GM12873 (cell line): ENCODE measurements around the gene CDC42BPA.

Experiments used
- TF ChIP-seq, protein P1 (sequence below): IDR thresholded peaks from 2 replicates; pipeline ENCODE4 v1.5.1; 2012; ENCODE audit warnings: low read depth, mild to moderate bottlenecking, moderate library complexity, low read length, control low read depth; ENCODE audit not compliant: insufficient read depth; ENCODE audit errors: missing control alignments

CDC42BPA gene

DNA sequence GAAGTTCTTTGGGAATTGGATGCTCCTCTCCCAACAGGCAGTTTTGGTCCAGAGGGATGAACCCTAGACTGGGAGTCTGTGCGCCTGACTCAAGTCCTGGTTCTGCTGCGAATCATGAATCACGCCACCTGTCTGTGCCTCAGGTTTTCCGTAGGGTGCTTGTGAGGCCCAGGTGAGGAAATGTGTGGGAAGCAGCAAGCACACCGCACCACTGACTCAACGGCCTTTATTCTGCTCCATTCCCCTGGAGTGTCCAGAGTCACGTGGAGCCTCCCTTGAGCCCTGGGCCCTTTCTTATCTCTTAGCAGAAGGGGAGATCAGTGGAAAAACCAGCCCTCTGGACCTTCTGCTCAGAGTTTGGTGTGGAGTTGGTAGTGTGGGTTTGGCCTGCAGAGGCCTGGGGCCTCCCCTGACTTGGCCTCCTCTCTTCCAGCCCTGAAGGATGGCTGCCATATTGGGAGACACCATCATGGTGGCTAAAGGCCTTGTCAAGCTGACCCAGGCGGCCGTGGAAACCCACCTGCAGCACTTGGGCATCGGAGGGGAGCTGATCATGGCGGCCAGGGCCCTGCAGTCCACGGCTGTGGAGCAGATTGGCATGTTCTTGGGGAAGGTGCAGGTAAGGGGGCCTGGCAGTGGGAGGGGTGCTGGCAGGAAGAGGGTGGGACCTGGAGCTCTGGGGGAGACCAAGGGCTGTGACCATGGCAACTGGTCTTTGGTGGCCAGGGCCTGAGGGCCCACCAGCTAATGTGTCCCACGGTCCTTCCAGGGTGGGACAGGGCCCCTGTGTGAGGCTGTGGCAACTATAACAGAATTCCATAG, 357.1 kb downstream of the CDC42BPA start:
- TF ChIP-seq, protein P1, sequence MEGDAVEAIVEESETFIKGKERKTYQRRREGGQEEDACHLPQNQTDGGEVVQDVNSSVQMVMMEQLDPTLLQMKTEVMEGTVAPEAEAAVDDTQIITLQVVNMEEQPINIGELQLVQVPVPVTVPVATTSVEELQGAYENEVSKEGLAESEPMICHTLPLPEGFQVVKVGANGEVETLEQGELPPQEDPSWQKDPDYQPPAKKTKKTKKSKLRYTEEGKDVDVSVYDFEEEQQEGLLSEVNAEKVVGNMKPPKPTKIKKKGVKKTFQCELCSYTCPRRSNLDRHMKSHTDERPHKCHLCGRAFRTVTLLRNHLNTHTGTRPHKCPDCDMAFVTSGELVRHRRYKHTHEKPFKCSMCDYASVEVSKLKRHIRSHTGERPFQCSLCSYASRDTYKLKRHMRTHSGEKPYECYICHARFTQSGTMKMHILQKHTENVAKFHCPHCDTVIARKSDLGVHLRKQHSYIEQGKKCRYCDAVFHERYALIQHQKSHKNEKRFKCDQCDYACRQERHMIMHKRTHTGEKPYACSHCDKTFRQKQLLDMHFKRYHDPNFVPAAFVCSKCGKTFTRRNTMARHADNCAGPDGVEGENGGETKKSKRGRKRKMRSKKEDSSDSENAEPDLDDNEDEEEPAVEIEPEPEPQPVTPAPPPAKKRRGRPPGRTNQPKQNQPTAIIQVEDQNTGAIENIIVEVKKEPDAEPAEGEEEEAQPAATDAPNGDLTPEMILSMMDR, result no peak

DNA sequence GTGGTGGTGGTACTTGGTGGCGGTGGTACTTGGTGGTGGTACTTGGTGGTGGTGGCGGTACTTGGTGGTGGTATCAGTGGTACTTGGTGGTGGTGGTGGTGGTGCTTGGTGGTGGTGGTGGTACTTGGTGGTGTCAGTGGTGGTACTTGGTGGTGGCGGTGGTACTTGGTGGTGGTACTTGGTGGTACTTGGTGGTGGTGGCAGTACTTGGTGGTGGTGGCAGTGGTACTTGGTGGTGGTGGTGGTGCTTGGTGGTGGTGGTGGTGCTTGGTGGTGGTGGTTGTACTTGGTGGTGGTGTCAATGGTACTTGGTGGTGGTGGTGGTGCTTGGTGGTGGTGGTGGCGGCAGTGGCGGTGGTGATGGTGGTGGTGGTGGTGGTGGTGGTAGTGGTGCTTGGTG, 358.0 kb downstream of the CDC42BPA start:
- TF ChIP-seq, protein P1, result no peak

DNA sequence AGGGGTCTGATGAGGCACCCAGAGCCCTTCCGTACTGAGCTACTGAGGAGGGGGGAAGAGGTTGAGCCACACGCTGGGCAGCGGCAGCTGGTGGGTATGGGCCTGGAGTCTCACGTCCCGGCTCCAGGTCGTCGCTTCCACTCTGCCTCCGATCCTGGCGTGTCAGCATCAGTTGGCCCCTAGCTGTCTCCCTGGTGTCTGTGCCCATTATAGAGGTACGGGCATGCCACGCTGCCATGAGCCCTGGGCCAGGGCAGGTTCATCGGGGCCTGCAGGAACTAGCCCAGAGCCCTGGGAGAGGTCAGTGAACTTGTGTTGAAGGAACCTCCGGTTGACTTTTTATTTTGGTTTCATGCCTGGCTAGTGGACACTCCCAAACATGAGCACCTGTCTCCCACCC, 360.0 kb downstream of the CDC42BPA start:
- TF ChIP-seq, protein P1, result no peak

DNA sequence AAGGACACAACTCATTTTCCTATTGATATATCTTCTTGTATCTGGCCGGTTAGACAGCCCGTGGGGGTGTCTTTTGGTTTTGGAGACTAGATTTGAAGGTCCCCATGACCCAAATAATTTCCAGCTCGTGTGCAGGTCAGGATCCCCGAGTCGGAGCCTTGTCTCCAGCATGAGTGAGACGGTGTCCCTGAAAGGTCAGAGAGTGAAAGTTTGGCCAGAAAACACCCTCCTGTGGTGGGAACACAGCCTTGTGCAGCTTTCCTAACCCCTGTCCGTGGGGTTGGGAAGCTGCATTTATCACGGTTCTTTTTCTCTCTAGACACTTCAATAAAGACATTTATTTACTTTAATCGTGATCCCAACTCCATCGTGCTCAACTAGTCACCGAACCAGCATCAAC, 360.6 kb downstream of the CDC42BPA start:
- TF ChIP-seq, protein P1, result no peak

DNA sequence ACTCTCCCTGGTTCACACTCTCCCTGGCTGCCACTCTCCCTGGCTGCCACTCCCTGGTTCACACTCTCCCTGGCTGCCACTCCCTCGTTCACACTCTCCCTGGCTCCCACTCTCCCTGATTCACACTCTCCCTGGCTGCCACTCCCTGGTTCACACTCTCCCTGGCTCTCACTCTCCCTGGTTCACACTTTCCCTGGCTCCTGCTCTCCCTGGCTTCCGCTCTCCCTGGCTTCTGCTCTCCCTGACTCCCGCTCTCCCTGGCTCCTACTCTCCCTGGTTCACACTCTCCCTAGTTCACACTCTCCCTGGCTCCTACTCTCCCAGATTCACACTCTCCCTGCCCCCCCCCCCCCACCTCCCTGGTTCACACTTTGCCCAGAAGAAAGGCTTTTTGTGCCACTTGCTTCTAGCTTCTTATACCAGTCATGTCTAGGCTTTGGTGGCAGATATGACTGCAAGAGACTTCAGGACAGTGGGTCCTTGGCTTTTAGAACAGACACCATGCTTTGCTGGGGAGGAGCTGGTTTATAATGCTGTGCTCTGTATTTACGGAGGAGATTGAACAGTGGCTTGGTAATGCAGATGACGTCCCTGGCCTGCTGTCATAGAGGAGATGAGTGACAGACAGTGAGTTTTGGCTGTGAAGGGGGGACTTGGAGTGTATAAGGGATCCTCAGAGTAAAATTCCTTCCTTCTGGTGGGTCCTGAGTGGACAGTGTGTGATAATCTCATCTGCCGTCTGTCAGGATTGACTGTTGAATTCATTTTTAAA, 361.2 kb downstream of the CDC42BPA start:
- TF ChIP-seq, protein P1, result no peak

DNA sequence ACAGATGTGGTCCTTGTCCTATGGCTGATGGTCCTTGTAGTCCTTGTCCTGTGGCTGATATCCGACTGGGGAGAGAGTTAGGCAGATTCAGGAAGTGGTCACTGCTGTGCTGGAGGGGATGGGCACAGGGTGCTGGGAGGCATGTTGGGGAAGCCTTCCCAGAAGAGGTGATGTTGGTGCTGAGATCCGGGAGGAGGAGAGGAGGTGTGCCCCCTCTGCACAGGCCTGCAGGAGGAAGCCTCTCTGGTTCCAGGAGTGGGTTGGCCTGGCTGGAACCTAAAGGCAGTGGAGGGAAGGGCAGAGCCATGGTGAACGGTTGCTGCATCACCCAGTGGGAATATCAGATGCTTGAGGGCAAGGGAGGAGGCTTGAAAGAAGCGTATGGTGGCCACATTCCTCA, 363.5 kb downstream of the CDC42BPA start:
- TF ChIP-seq, protein P1, result no peak

DNA sequence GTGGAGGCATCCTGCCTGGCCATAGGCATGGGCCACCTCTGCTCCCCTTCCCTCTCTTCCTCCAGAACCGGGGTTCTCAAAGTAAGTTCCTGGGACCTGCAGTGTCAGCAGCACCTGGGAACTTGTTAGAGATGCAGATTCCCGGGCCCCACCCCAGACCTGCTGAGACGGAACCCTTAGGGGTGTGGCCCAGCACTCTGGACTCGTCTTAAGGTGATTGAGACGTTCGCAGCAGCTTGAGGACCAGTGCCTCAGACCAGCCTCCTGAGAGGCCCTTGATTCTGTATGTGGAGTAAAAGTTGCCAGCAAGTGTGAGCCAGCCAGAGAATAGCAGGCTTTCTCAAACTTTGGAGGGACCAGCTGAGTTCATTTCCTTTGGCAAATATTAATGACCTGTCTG, 364.0 kb downstream of the CDC42BPA start:
- TF ChIP-seq, protein P1, result no peak
